T47D (cell line): ENCODE results near the gene FAM149B1.

Source experiments
- DNase-seq, 2 experiments: peaks; one replicate each; pipeline versions ENCODE4 v3.0.0 to v3.0.0-alpha.2; 2011 to 2012; ENCODE audit warnings: low read depth in 1 of 2, low spot score in 1 of 2
- JUND ChIP-seq: IDR thresholded peaks from 2 replicates; pipeline ENCODE4 v1.6.1; 2012; ENCODE audit warnings: low read depth
- in situ Hi-C: cut with HindIII; loops from 2 replicates; pipeline ENCODE4 v1.10.0; 2016; ENCODE audit warnings: low sequenced_read_pairs, low pct_unique_long_range_greater_than_20kb

Gene FAM149B1

GRCh38 chr10:73287441-73287840 is 119.5 kb downstream of the FAM149B1 start:
- in situ Hi-C loops = no loop called here
- TF ChIP-seq JUND = no peak
- no peak for DNase-seq

DNA sequence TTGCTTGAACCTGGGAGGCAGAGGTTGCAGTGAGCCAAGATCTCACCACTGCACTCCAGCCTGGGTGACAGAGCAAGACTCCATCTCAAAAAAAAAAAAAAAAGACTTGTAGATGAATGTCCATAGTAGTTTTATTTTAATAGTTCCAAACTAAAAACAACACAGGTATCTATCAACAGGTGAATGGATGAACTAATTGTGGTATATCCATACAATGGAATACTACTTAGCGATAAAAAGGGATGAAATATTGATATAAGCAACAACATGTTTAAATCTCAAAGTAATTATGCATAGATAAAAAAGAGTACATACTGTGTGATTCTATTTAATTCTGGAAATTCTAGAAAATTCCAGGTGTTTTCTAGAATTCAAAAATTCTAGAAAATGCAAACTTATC is 122.0 kb downstream of the FAM149B1 start:
- TF ChIP-seq JUND = no peak
- in situ Hi-C loops = no loop called here

GRCh38 chr10:73293461-73293860 is 125.5 kb downstream of the FAM149B1 start:
- DNase-seq = no peak
- no peak for TF ChIP-seq JUND
- in situ Hi-C loops = no loop called here

More for the DNA sequence above, 122.0 kb downstream of the FAM149B1 start:
- DNase-seq = no peak
